HG03439 (cell line): ENCODE results near the gene ZNF444.

Experiments
- ATAC-seq: cut with Tn5 transposase; IDR thresholded peaks from one replicate; pipeline ENCODE4 v1.9.1; 2021; ENCODE audit warnings: mild to moderate bottlenecking, moderate library complexity; ENCODE audit not compliant: unreplicated experiment

ZNF444 gene

GRCh38 chr19:56121180-56122167, 19.6 kb upstream of the ZNF444 start, which contains the start of gene ZNF787:
ZNF787 (minus strand) TSS chr19:56121295; CDS start chr19:56103217, 18,078 bp downstream.
- ATAC-seq: peak; percentile 87

GRCh38 chr19:56123266-56123891, 17.7 kb upstream of the ZNF444 start:
- no peak for ATAC-seq

GRCh38 chr19:56124578-56124977, 16.5 kb upstream of the ZNF444 start:
- ATAC-seq: no peak

- no peak for ATAC-seq
These were observed 15.1 kb upstream of the ZNF444 start for GRCh38 chr19:56125806-56126590.

- no peak for ATAC-seq
These were observed 13.9 kb upstream of the ZNF444 start for GRCh38 chr19:56126983-56127780.

- no peak for ATAC-seq
These were observed 11.1 kb upstream of the ZNF444 start for GRCh38 chr19:56130006-56130405.

GRCh38 chr19:56131651-56132050, 9.4 kb upstream of the ZNF444 start:
- ATAC-seq: no peak

- ATAC-seq: no peak
These were observed 8.7 kb upstream of the ZNF444 start for GRCh38 chr19:56132316-56132822.

GRCh38 chr19:56133858-56134653, 7.0 kb upstream of the ZNF444 start:
- no peak for ATAC-seq

GRCh38 chr19:56134654-56134921, 6.5 kb upstream of the ZNF444 start:
- no peak for ATAC-seq

GRCh38 chr19:56136362-56136761, 4.7 kb upstream of the ZNF444 start:
- no peak for ATAC-seq

GRCh38 chr19:56137405-56137804, 3.7 kb upstream of the ZNF444 start:
- no peak for ATAC-seq

GRCh38 chr19:56138069-56138468, 3.0 kb upstream of the ZNF444 start:
- ATAC-seq: no peak

- no peak for ATAC-seq
These were observed 1.1 kb upstream of the ZNF444 start for GRCh38 chr19:56139847-56140582.

GRCh38 chr19:56141417-56141993, 418 bp downstream of the ZNF444 start:
- ATAC-seq: no peak

GRCh38 chr19:56142087-56142787, 1.1 kb downstream of the ZNF444 start:
- no peak for ATAC-seq

GRCh38 chr19:56142897-56143434, 1.9 kb downstream of the ZNF444 start:
- no peak for ATAC-seq

- ATAC-seq: no peak
These were observed 3.3 kb downstream of the ZNF444 start for GRCh38 chr19:56144376-56144775.
